Measurements from ENCODE around the gene SLC12A4.

Gene SLC12A4

GRCh38 chr16:67982011-67982696 lies 13.7 kb upstream of the SLC12A4 start:
- DNase-seq (ENCODE audit: low read depth in 1 of 2, low spot score in 1 of 2), result no peak

GRCh38 chr16:67979955-67980678 lies 11.7 kb upstream of the SLC12A4 start, which contains the start of gene DPEP3:
Gene DPEP3, minus strand, starts transcription at chr16:67980499. Its CDS starts 119 bp downstream, at chr16:67980380.
- TF ChIP-seq REST (IDR thresholded peaks at IDR 0.05; ENCODE audit: insufficient replicate concordance, low read depth) (no peak), SPI1 (IDR thresholded peaks at IDR 0.05; ENCODE audit: borderline replicate concordance, low read depth) (no peak), GABPA (IDR thresholded peaks at IDR 0.05; ENCODE audit: low read depth) (no peak), POLR2AphosphoS5 (IDR thresholded peaks at IDR 0.05; ENCODE audit: low read depth) (no peak), CTCF (IDR thresholded peaks at IDR 0.05; ENCODE audit: insufficient read depth, low read length) (no peak)
- no peak within 1 kb of the TSS for H3K27ac ChIP-seq (replicated peaks)
- no peak within 1 kb of the TSS for H3K4me3 ChIP-seq (replicated peaks; ENCODE audit: insufficient read depth, low read length)

More at GRCh38 chr16:67982011-67982696, 13.7 kb upstream of the SLC12A4 start:
- Histone ChIP-seq H3K27ac (replicated peaks) (no peak overlapping the region), H3K4me3 (replicated peaks; ENCODE audit: insufficient read depth, low read length) (no peak overlapping the region), H3K27me3 (ENCODE audit: insufficient read depth, poor library complexity, severe bottlenecking) (no peaks in the 10 kb centered on the region)
- TF ChIP-seq REST (IDR thresholded peaks at IDR 0.05; ENCODE audit: insufficient replicate concordance, low read depth), result no peak
- TF ChIP-seq GABPA (IDR thresholded peaks at IDR 0.05; ENCODE audit: low read depth), result no peak
- no peak for TF ChIP-seq CTCF (IDR thresholded peaks at IDR 0.05; ENCODE audit: insufficient read depth, low read length)
- no peak for TF ChIP-seq POLR2AphosphoS5 (IDR thresholded peaks at IDR 0.05; ENCODE audit: low read depth)
- no peak for TF ChIP-seq SPI1 (IDR thresholded peaks at IDR 0.05; ENCODE audit: borderline replicate concordance, low read depth)

GRCh38 chr16:67977469-67978227 lies 9.2 kb upstream of the SLC12A4 start:
- no peak overlapping the region for H3K4me3 ChIP-seq (replicated peaks; ENCODE audit: insufficient read depth, low read length)
- no peaks in the 10 kb centered on the region for H3K27me3 ChIP-seq (ENCODE audit: insufficient read depth, poor library complexity, severe bottlenecking)
- no peak for DNase-seq (ENCODE audit: low read depth in 1 of 2, low spot score in 1 of 2)
- no peak overlapping the region for H3K27ac ChIP-seq (replicated peaks)
- TF ChIP-seq POLR2AphosphoS5 (IDR thresholded peaks at IDR 0.05; ENCODE audit: low read depth) (no peak), CTCF (IDR thresholded peaks at IDR 0.05; ENCODE audit: insufficient read depth, low read length) (no peak), SPI1 (IDR thresholded peaks at IDR 0.05; ENCODE audit: borderline replicate concordance, low read depth) (no peak), GABPA (IDR thresholded peaks at IDR 0.05; ENCODE audit: low read depth) (no peak), REST (IDR thresholded peaks at IDR 0.05; ENCODE audit: insufficient replicate concordance, low read depth) (no peak)

More at GRCh38 chr16:67979955-67980678, 11.7 kb upstream of the SLC12A4 start, which contains the start of gene DPEP3:
- no peaks in the 10 kb centered on the region for H3K27me3 ChIP-seq (ENCODE audit: insufficient read depth, poor library complexity, severe bottlenecking)
- DNase-seq (ENCODE audit: low read depth in 1 of 2, low spot score in 1 of 2), result no peak

Data from HL-60 (cell line).